Gastroesophageal sphincter (tissue), 4 donors: Measurements from ENCODE around the gene CERK. TPM values are rescaled to one million over a fixed set of nuclear protein-coding genes. Genes with fewer than 3 reads are reported as not detected.
"Not testable (repeated sequence)": the region's sequence is repeated elsewhere in the genome, so short reads cannot be mapped to it uniquely, and the experiment has no call there.

Source experiments
- ATAC-seq: fragments of 150-250 bp; one replicate; pipeline ENCODE4 v1.9.1; 2016; ENCODE audit warnings: mild to moderate bottlenecking, moderate library complexity
- H3K27ac ChIP-seq, 4 donors: fragments of 200-600 bp; sonication (generic) in 3 of 4; 1 replicate in 3 of 4; 2 replicates in 1 of 4; pipeline ENCODE4 v1.5.1; 2016 to 2019
- H3K27me3 ChIP-seq: fragments of 200-600 bp; sonication (generic); one replicate; pipeline ENCODE4 v1.5.1; 2019
- H3K36me3 ChIP-seq, 2 donors: fragments of 200-600 bp; sonication (generic); one replicate each; pipeline ENCODE4 v1.5.1; 2019; ENCODE audit warnings: control low read depth in 1 of 2
- H3K4me1 ChIP-seq, 3 donors: fragments of 200-600 bp; sonication (generic); 1 replicate in 2 of 3; 2 replicates in 1 of 3; pipeline ENCODE4 v1.5.1; 2016 to 2019; ENCODE audit warnings: control low read depth in 2 of 3
- H3K4me3 ChIP-seq, 2 donors: fragments of 200-600 bp; sonication (generic); one replicate each; pipeline ENCODE4 v1.5.1; 2019; ENCODE audit warnings: mild to moderate bottlenecking in 1 of 2, moderate library complexity in 1 of 2
- H3K9me3 ChIP-seq, 3 donors: fragments of 200-600 bp; sonication (generic); one replicate each; pipeline ENCODE4 v1.5.1; 2017 to 2019; ENCODE audit warnings: control low read depth in 2 of 3
- CTCF ChIP-seq, 4 experiments: fragments of 200-600 bp in 2 of 4; fragments of 450-650 bp in 2 of 4; sonication (generic) in 1 of 4; IDR thresholded peaks; one replicate each; pipeline ENCODE4 v1.5.1; 2017 to 2019; ENCODE audit warnings: antibody characterized with exemption in 4 of 4, mild to moderate bottlenecking in 2 of 4, moderate library complexity in 2 of 4
- EP300 ChIP-seq: sonication (generic); formaldehyde crosslinking; IDR thresholded peaks from one replicate; pipeline ENCODE4 v1.6.1; 2017; ENCODE audit warnings: antibody characterized with exemption, mild to moderate bottlenecking
- POLR2A ChIP-seq, 2 donors: fragments of 450-650 bp; IDR thresholded peaks; one replicate each; pipeline ENCODE4 v1.6.1; 2017; ENCODE audit warnings: antibody characterized with exemption in 2 of 2, mild to moderate bottlenecking in 2 of 2, moderate library complexity in 1 of 2
- POLR2AphosphoS5 ChIP-seq: sonication (generic); formaldehyde crosslinking; IDR thresholded peaks from one replicate; pipeline ENCODE4 v1.6.1; 2017; ENCODE audit warnings: antibody characterized with exemption
- WGBS, 2 donors: methylation state at CpG; one replicate each; pipeline ENCODE4 v1.1.5; 2018; ENCODE audit warnings: low coverage in 1 of 2; 5-methylcytosine and 5-hydroxymethylcytosine counted together
- total RNA-seq, 4 donors: library from RNA; depleted of rRNA; stranded (reverse); fragments of >200 nt; gene quantifications; one replicate each; pipeline ENCODE4 v1.1.0, GENCODE V29; 2016

CERK gene
- total RNA-seq, 4 donors from 2014 or later = 44.6 to 55.9 (median 45.6) TPM

- H3K36me3 ChIP-seq = no peaks in the 10 kb centered on the region
- H3K27ac ChIP-seq = peak overlapping the region in 3 of 4 donors; percentile 42 to 66 (median 57)
- peaks cover 0 to 52% (median 26%) of the 10 kb centered on the region in 3 donors for H3K4me1 ChIP-seq
- 30% methylated on average over 5 of the region's 22 CpGs; no CpG with 5 or more reads in 1 of the 2 donors for WGBS, 2 donors
- no peak overlapping the region for H3K4me3 ChIP-seq
- TF ChIP-seq CTCF (IDR thresholded peaks at IDR 0.05) (no peak), POLR2A (IDR thresholded peaks at IDR 0.05) (no peak), POLR2AphosphoS5 (no peak), EP300 (no peak)
- H3K27me3 ChIP-seq = no peaks in the 10 kb centered on the region
- H3K9me3 ChIP-seq = no peaks in the 10 kb centered on the region
- ATAC-seq = no peak
Observed at GRCh38 chr22:46652081-46652846, 85.8 kb downstream of the CERK start.

- Histone ChIP-seq H3K4me1 (peaks cover 0 to 62% (median 26%) of the 10 kb centered on the region in 3 donors), H3K27ac (peak overlapping the region in 2 of 4 donors; percentile 63 to 82), H3K4me3 (no peak overlapping the region), H3K9me3 (no peaks in the 10 kb centered on the region), H3K27me3 (no peaks in the 10 kb centered on the region), H3K36me3 (no peaks in the 10 kb centered on the region)
- 80% methylated on average over 1 of the region's 16 CpGs; no CpG with 5 or more reads in 1 of the 2 donors for WGBS, 2 donors
- no peak for ATAC-seq
- TF ChIP-seq EP300 (no peak), POLR2AphosphoS5 (no peak), CTCF (IDR thresholded peaks at IDR 0.05) (no peak), POLR2A (IDR thresholded peaks at IDR 0.05) (no peak)
Observed at GRCh38 chr22:46651316-46651715, 86.7 kb downstream of the CERK start.

GRCh38 chr22:46650078-46650810 is 87.8 kb downstream of the CERK start:
- WGBS, 2 donors = 60 to 67% methylated on average over 2 to 5 of the region's 25 CpGs
- Histone ChIP-seq H3K9me3 (no peaks in the 10 kb centered on the region), H3K27me3 (no peaks in the 10 kb centered on the region), H3K4me1 (peaks cover 0 to 70% (median 26%) of the 10 kb centered on the region in 3 donors), H3K4me3 (no peak overlapping the region), H3K27ac (peak overlapping the region; percentile 15 to 82 (median 70)), H3K36me3 (no peaks in the 10 kb centered on the region)
- no peak for TF ChIP-seq CTCF (IDR thresholded peaks at IDR 0.05)
- ATAC-seq = no peak

- H3K36me3 ChIP-seq = no peaks in the 10 kb centered on the region
- H3K4me3 ChIP-seq = no peak overlapping the region
- ATAC-seq = peak; percentile 35
- no peaks in the 10 kb centered on the region for H3K27me3 ChIP-seq
- no peaks in the 10 kb centered on the region for H3K9me3 ChIP-seq
- WGBS, 2 donors = 20 to 21% methylated on average over 5 to 9 of the region's 25 CpGs
- H3K27ac ChIP-seq = peak overlapping the region; percentile 15 to 82 (median 70)
- H3K4me1 ChIP-seq = peaks cover 0 to 73% (median 26%) of the 10 kb centered on the region in 3 donors
- no peak for TF ChIP-seq EP300
- no peak for TF ChIP-seq POLR2A (IDR thresholded peaks at IDR 0.05)
- TF ChIP-seq POLR2AphosphoS5 = no peak
- no peak for TF ChIP-seq CTCF (IDR thresholded peaks at IDR 0.05)
Observed at GRCh38 chr22:46649141-46650077, 88.6 kb downstream of the CERK start.

- not testable (repeated sequence) for H3K27me3 ChIP-seq, H3K9me3 ChIP-seq, ATAC-seq, H3K4me3 ChIP-seq, H3K36me3 ChIP-seq, H3K27ac ChIP-seq
- peaks cover 0 to 67% (median 23%) of the 10 kb centered on the region in 3 donors for H3K4me1 ChIP-seq
- 90 to 93% methylated on average over 2 of the region's 2 CpGs for WGBS, 2 donors
Observed at GRCh38 chr22:46648225-46648820, 89.7 kb downstream of the CERK start.
